NB4 (cell line): ENCODE measurements around the gene CYP26B1.

Experiments
- MYC ChIP-seq: IDR thresholded peaks from 2 replicates; pipeline ENCODE4 v1.6.1; 2011; ENCODE audit warnings: low read depth, low read length
- POLR2A ChIP-seq: IDR thresholded peaks from 2 replicates; pipeline ENCODE4 v1.6.1; 2011; ENCODE audit warnings: mild to moderate bottlenecking; ENCODE audit not compliant: insufficient read length; ENCODE audit errors: extremely low read depth
- TF ChIP-seq, protein P1 (sequence below): IDR thresholded peaks from one replicate; pipeline ENCODE4 v1.5.1; 2012; ENCODE audit warnings: low read depth, low read length

DNA sequence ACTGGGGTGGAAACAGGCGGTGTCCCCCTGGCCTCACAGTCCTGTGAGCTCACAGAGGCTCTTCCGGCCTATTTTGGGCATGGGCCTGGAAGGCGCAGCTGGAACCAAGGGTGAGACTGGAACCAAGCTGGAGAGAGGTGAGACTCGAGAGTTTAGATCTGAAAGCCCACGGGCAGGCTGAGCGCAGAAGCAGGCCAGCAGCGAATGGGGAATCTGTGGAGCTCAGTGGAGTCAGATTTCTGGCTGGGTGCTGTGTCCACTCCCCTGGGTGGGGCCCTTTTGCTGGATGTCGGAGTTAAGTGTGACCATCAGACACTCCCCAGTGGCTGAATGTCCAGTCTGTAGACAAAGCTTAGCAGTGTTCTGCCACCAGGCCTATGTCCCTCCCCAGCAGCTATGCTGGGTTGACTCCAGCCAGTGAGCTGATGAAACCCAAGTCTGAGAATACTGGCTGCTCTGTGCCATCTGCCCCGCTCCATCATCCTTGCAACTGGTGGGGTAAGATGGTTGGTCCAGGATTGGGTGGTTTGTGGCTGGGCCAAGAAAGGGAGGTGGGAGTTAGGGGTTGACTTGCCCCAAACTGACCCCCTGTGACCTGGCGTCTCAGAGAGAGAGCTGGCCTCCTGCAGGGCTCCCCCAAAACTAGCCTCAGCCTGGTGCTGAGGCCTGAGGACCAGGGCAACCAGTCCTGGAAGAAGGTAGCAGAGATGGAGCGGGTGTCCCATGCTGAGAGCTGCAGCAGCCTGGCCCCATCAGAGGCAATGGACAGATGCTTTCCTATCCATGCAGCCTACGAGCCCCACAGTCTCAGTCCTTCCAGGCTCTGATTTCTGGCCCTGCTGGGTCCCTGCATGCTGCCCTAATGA is 34.4 kb downstream of the CYP26B1 start:
- TF ChIP-seq, protein P1, sequence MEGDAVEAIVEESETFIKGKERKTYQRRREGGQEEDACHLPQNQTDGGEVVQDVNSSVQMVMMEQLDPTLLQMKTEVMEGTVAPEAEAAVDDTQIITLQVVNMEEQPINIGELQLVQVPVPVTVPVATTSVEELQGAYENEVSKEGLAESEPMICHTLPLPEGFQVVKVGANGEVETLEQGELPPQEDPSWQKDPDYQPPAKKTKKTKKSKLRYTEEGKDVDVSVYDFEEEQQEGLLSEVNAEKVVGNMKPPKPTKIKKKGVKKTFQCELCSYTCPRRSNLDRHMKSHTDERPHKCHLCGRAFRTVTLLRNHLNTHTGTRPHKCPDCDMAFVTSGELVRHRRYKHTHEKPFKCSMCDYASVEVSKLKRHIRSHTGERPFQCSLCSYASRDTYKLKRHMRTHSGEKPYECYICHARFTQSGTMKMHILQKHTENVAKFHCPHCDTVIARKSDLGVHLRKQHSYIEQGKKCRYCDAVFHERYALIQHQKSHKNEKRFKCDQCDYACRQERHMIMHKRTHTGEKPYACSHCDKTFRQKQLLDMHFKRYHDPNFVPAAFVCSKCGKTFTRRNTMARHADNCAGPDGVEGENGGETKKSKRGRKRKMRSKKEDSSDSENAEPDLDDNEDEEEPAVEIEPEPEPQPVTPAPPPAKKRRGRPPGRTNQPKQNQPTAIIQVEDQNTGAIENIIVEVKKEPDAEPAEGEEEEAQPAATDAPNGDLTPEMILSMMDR, result no peak
- TF ChIP-seq POLR2A, result no peak
- no peak for TF ChIP-seq MYC
